ENCODE results near the gene HNRNPU. TPM values are rescaled to one million over a fixed set of nuclear protein-coding genes. Genes with fewer than 3 reads are reported as not detected.

HNRNPU gene
- total and polyA plus RNA-seq, 8 donors: 59.1 to 157 (median 112) TPM

DNA sequence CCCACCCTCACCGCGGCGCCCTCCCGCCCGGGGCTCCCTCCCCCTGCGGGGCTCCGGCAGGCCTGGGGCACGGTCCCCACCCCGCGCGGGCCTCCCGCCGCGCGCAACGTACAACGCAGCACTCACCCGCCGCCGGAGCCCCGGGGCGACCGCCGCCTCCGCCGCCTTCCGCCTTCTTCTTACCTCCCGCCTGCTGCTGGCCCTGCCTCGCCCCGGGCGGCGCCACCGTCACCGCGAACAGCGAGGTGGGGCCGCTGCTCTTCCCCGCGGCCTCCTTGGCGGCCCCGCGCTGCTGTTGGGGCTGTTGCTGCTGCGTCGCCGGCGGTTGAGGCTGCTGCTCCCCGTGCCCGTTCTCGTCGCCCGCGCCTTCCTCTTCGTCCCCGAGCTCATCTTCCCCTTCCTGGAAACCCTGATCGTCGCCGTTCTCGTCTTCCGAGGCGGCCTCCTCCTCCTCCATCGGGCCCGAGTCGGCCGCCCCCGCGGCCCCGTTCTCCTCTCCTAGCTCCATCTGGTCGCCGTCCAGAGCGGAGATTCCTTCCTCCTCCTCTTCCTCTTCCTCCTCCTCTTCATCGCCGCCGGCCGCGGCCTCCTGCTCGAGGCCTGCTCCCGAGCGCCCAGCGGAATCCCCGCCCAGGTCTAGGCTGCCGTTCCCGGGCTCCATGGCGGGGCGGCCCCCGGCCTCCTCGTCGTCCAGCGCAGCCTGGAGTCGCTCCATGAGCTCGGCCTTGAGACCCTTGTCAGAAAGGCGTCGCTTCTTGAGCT is 671 bp downstream of the HNRNPU start:
- FAIRE-seq: no peak
- intact Hi-C loops (cut with DNase I): no loop called here
- peaks cover 8 to 17% (median 14%) of the 10 kb centered on the region in 3 donors for H3K36me3 ChIP-seq
- no peaks in the 10 kb centered on the region for H3K27me3 ChIP-seq
- no peaks in the 10 kb centered on the region for H3K9me3 ChIP-seq
- ATAC-seq: peak; percentile 4 to 18 (median 8)
- H3K27ac ChIP-seq: peak overlapping the region; percentile 96 to 100 (median 98)
- DNase-seq: peak in 5 of 6 donors; percentile 37 to 86 (median 72)
- WGBS, 2 donors: 0% methylated on average over 40 to 92 of the region's 92 CpGs
- peak overlapping the region; percentile 87 to 99 (median 97) for H3K4me3 ChIP-seq
- peaks cover 19 to 35% (median 26%) of the 10 kb centered on the region in 3 donors for H3K4me1 ChIP-seq
- TF ChIP-seq, protein P1, sequence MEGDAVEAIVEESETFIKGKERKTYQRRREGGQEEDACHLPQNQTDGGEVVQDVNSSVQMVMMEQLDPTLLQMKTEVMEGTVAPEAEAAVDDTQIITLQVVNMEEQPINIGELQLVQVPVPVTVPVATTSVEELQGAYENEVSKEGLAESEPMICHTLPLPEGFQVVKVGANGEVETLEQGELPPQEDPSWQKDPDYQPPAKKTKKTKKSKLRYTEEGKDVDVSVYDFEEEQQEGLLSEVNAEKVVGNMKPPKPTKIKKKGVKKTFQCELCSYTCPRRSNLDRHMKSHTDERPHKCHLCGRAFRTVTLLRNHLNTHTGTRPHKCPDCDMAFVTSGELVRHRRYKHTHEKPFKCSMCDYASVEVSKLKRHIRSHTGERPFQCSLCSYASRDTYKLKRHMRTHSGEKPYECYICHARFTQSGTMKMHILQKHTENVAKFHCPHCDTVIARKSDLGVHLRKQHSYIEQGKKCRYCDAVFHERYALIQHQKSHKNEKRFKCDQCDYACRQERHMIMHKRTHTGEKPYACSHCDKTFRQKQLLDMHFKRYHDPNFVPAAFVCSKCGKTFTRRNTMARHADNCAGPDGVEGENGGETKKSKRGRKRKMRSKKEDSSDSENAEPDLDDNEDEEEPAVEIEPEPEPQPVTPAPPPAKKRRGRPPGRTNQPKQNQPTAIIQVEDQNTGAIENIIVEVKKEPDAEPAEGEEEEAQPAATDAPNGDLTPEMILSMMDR (IDR thresholded peaks at IDR 0.05): no peak

DNA sequence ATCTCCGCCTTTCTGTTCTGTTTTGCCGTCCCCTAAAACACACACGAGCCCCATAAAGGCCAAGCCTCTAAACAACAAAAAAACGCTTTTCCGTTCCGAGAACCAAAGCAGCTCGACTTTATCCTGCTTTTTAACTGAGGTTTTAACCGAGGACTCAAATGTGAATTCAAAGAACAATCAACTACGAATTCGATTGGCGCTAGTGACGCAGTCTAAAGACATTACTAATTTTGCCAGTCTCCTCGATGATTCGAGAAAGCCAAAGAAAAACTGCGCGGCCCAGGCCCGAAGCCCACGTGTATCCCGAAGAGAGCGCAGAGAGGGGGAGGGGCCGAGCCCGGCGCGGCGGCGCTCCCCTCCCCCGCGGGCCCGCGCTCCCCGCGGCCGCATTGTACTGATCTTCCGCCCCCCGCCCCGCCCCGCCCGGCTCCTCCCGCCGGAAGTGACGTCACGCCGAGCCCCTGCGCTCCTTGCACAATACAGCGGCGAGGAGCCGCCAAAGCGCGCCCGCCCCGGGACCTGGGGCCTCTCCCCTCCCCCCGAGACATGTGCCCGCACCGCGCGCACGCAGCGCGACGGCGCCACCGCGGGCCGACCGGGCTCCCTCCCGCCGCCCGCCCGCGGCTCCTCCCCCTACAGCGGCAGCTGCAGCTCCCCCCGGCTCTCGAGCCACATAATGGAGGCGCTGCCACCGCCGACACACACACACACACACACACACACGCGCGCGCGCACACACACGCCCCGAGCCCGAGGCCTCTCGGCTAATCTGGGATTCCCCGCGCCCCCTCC is 1.4 kb downstream of the HNRNPU start:
- Histone ChIP-seq H3K4me3 (peak overlapping the region; percentile 87 to 99 (median 97)), H3K9me3 (no peaks in the 10 kb centered on the region), H3K27ac (peak overlapping the region; percentile 96 to 100 (median 98)), H3K27me3 (no peaks in the 10 kb centered on the region), H3K36me3 (peaks cover 8 to 24% (median 18%) of the 10 kb centered on the region in 3 donors), H3K4me1 (peaks cover 19 to 40% (median 26%) of the 10 kb centered on the region in 3 donors)
- peak; percentile 96 to 100 (median 98) for DNase-seq
- intact Hi-C loops (cut with DNase I): no loop called here
- WGBS, 2 donors: 0% methylated on average over 47 to 87 of the region's 87 CpGs
- TF ChIP-seq, protein P1 (IDR thresholded peaks at IDR 0.05): no peak
- ATAC-seq: peak; percentile 68 to 79 (median 78)
- no peak for FAIRE-seq

DNA sequence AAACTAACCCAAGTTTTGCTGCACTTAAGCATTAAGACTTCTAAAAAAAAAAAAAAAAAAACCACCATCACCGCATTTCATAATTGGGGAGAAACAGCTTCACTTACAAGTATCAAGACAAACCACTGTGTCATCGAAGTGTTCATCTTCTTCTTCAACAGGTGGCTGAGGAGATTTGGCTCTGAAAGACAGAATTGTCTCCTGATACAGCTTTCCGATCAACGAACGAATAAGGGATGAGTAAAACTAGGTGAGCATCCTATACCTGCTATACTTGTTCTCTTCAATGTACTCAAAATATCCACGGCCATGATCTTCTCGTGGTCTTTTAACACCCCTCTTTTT is 2.0 kb downstream of the HNRNPU start:
- no peak for FAIRE-seq
- H3K4me3 ChIP-seq: peak overlapping the region; percentile 47 to 99 (median 97)
- H3K27me3 ChIP-seq: no peaks in the 10 kb centered on the region
- H3K27ac ChIP-seq: peak overlapping the region in 3 of 4 donors; percentile 96 to 100 (median 99)
- 0 to 1% methylated on average over 7 of the region's 7 CpGs for WGBS, 2 donors
- intact Hi-C loops (cut with DNase I): no loop called here
- H3K9me3 ChIP-seq: no peaks in the 10 kb centered on the region
- ATAC-seq: no peak
- TF ChIP-seq, protein P1 (IDR thresholded peaks at IDR 0.05): no peak
- peaks cover 19 to 40% (median 26%) of the 10 kb centered on the region in 3 donors for H3K4me1 ChIP-seq
- H3K36me3 ChIP-seq: peaks cover 8 to 30% (median 24%) of the 10 kb centered on the region in 3 donors
- DNase-seq: no peak

DNA sequence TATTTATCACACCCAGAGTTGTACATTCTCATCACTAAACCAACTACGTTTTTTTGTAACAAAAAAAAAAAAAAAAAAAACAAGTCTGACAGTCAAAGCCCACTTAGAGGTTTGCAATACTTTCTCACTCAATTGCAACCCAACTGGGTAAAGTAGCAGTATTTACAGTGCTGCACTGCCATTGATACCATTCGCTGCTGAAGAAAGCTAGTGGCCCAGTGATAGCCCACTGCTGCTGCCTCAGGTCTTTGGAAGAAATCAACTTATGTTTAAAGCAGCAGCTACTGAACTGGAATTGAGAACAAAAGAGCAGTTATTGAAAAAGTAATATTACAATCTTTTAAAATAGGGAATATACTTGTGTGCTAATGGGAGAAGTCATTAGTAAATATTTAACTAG is 2.7 kb downstream of the HNRNPU start:
- Histone ChIP-seq H3K4me1 (peaks cover 19 to 40% (median 26%) of the 10 kb centered on the region in 3 donors), H3K27me3 (no peaks in the 10 kb centered on the region), H3K9me3 (no peaks in the 10 kb centered on the region), H3K27ac (peak overlapping the region in 2 of 4 donors; percentile 99 to 100), H3K4me3 (peak overlapping the region in 3 of 4 donors; percentile 96 to 99 (median 98)), H3K36me3 (peaks cover 8 to 37% (median 29%) of the 10 kb centered on the region in 3 donors)
- intact Hi-C loops (cut with DNase I): loop anchor here in 1 of 3 donors (2.0 kb wide), 1 partner anchor 23 kb away; no protein-coding TSS in a partner anchor
- FAIRE-seq: no peak
- TF ChIP-seq, protein P1 (IDR thresholded peaks at IDR 0.05): no peak
- ATAC-seq: no peak
- WGBS, 2 donors: 2 to 3% methylated on average over 2 of the region's 2 CpGs
- no peak for DNase-seq
